Left lung (tissue), 10 donors: Measurements from ENCODE around the gene GOLT1A. TPM values are rescaled to one million over a fixed set of nuclear protein-coding genes. Genes with fewer than 3 reads are reported as not detected.

Experiments used
- ATAC-seq: fragments of 200-7000 bp; cut with Tn5 transposase; one replicate; pipeline ENCODE4 v1.9.1; 2020; ENCODE audit warnings: moderate library complexity
- DNase-seq, 4 donors: peaks; one replicate each; pipeline ENCODE4 v3.0.0-alpha.2; 2013 to 2020
- H3K27ac ChIP-seq, 2 donors: fragments of 200-600 bp; sonication (generic) in 1 of 2; one replicate each; pipeline versions ENCODE4 v1.5.0 to v1.8.0; 2020 to 2021
- H3K27me3 ChIP-seq, 2 donors: fragments of 200-600 bp; sonication (generic) in 1 of 2; one replicate each; pipeline versions ENCODE4 v1.5.0 to v1.8.0; 2020 to 2021
- H3K36me3 ChIP-seq, 2 donors: fragments of 200-600 bp; sonication (generic) in 1 of 2; one replicate each; pipeline versions ENCODE4 v1.5.0 to v1.8.0; 2020 to 2021
- H3K4me1 ChIP-seq, 2 donors: fragments of 200-600 bp; one replicate each; pipeline ENCODE4 v1.8.0; 2021
- H3K4me3 ChIP-seq, 2 donors: fragments of 200-600 bp; sonication (generic) in 1 of 2; one replicate each; pipeline versions ENCODE4 v1.5.0 to v1.8.0; 2020 to 2021; ENCODE audit warnings: mild to moderate bottlenecking in 1 of 2
- H3K9me3 ChIP-seq, 2 donors: fragments of 200-600 bp; sonication (generic) in 1 of 2; one replicate each; pipeline versions ENCODE4 v1.5.0 to v1.8.0; 2020 to 2021
- CTCF ChIP-seq, 2 donors: fragments of 200-600 bp; sonication (generic) in 1 of 2; IDR thresholded peaks; one replicate each; pipeline versions ENCODE4 v1.5.0 to v1.8.0; 2021; ENCODE audit warnings: antibody characterized with exemption in 2 of 2
- intact Hi-C, 2 donors: fragments of 100-400 bp; cut with DNase I; formaldehyde crosslinking; loops; one replicate each; pipeline versions ENCODE4 v1.11.2 to v1.14.2; 2022
- polyA plus RNA-seq, 6 donors: library from polyadenylated mRNA; unstranded; fragments of 120-200 nt; gene quantifications; one replicate each; pipeline ENCODE4 v1.2.1, GENCODE V29; 2013; ENCODE audit not compliant: insufficient read length in 6 of 6
- total RNA-seq, 2 donors: library from RNA; stranded (reverse); fragmentation: NEBNext Ultra II Directional; extraction: Animal tissue kit (Norgen Biotek cat#: 25700); gene quantifications; one replicate each; pipeline ENCODE4 v1.2.1, GENCODE V29; 2021
- donor health status: DM: no; HTN: yes; CAD: no.
- donor health status: DM: no; HTN: no; CAD: no.

Gene GOLT1A
- total and polyA plus RNA-seq, 8 donors = 4.4 to 22.6 (median 9.2) TPM

GRCh38 chr1:204254031-204254661 lies 40.4 kb upstream of the GOLT1A start:
- Histone ChIP-seq H3K9me3 (no peaks in the 10 kb centered on the region), H3K27me3 (no peaks in the 10 kb centered on the region), H3K27ac (no peak overlapping the region), H3K4me1 (peaks cover 0 to 3% of the 10 kb centered on the region in 2 donors), H3K36me3 (no peaks in the 10 kb centered on the region), H3K4me3 (no peak overlapping the region)
- intact Hi-C loops = no loop called here
- ATAC-seq (peak; percentile 56), DNase-seq (no peak)
- TF ChIP-seq CTCF (IDR thresholded peaks at IDR 0.05) = no peak

- H3K4me1 ChIP-seq = peaks cover 0 to 3% of the 10 kb centered on the region in 2 donors
- TF ChIP-seq CTCF (IDR thresholded peaks at IDR 0.05) = no peak
- no peak overlapping the region for H3K4me3 ChIP-seq
- ATAC-seq (no peak), DNase-seq (no peak)
- intact Hi-C loops = no loop called here
- H3K27me3 ChIP-seq = no peaks in the 10 kb centered on the region
- H3K27ac ChIP-seq = no peak overlapping the region
- no peaks in the 10 kb centered on the region for H3K36me3 ChIP-seq
- no peaks in the 10 kb centered on the region for H3K9me3 ChIP-seq
Measured at GRCh38 chr1:204251926-204252689, 38.3 kb upstream of the GOLT1A start.

GRCh38 chr1:204251286-204251685 lies 37.5 kb upstream of the GOLT1A start:
- Histone ChIP-seq H3K4me1 (peaks cover 0 to 3% of the 10 kb centered on the region in 2 donors), H3K4me3 (no peak overlapping the region), H3K27ac (no peak overlapping the region), H3K27me3 (no peaks in the 10 kb centered on the region), H3K9me3 (no peaks in the 10 kb centered on the region), H3K36me3 (no peaks in the 10 kb centered on the region)
- no peak for TF ChIP-seq CTCF (IDR thresholded peaks at IDR 0.05)
- DNase-seq = no peak
- intact Hi-C loops = no loop called here
- no peak for ATAC-seq

GRCh38 chr1:204250428-204251030 lies 36.7 kb upstream of the GOLT1A start:
- no peak for DNase-seq
- TF ChIP-seq CTCF (IDR thresholded peaks at IDR 0.05) = no peak
- intact Hi-C loops = no loop called here
- H3K36me3 ChIP-seq = no peaks in the 10 kb centered on the region
- H3K4me1 ChIP-seq = peaks cover 0 to 3% of the 10 kb centered on the region in 2 donors
- no peaks in the 10 kb centered on the region for H3K27me3 ChIP-seq
- no peak overlapping the region for H3K27ac ChIP-seq
- ATAC-seq = no peak
- no peaks in the 10 kb centered on the region for H3K9me3 ChIP-seq
- no peak overlapping the region for H3K4me3 ChIP-seq

GRCh38 chr1:204249736-204250427 lies 36.1 kb upstream of the GOLT1A start:
- TF ChIP-seq CTCF (IDR thresholded peaks at IDR 0.05) = no peak
- Histone ChIP-seq H3K36me3 (no peaks in the 10 kb centered on the region), H3K4me1 (peaks cover 0 to 3% of the 10 kb centered on the region in 2 donors), H3K27me3 (no peaks in the 10 kb centered on the region), H3K4me3 (no peak overlapping the region), H3K27ac (no peak overlapping the region), H3K9me3 (no peaks in the 10 kb centered on the region)
- no peak for DNase-seq
- ATAC-seq = no peak
- intact Hi-C loops = no loop called here
